ENCODE measurements around the gene SFMBT1.

SFMBT1 gene

GRCh38 chr3:53083949-53084309, 38.1 kb upstream of the SFMBT1 start:
- Histone ChIP-seq H3K36me3 (ENCODE audit: insufficient read depth, insufficient read length, low read length) (peaks cover 6% of the 10 kb centered on the region), H3K9me3 (ENCODE audit: insufficient read depth, low read length) (no peaks in the 10 kb centered on the region), H3K4me3 (ENCODE audit: insufficient read length, low read depth) (no peak overlapping the region), H3K9ac (ENCODE audit: insufficient read length, low read depth) (no peak overlapping the region), H3K27me3 (ENCODE audit: insufficient read depth, insufficient read length) (no peaks in the 10 kb centered on the region), H3K4me1 (ENCODE audit: insufficient read depth, insufficient read length) (no peaks in the 10 kb centered on the region)
- DNase-seq (ENCODE audit: low read depth, low spot score), result no peak
- TF ChIP-seq SUZ12 (IDR thresholded peaks at IDR 0.05; ENCODE audit: extremely low read depth, insufficient read depth, insufficient read length) (no peak), ZNF274 (IDR thresholded peaks at IDR 0.05; ENCODE audit: low read depth, low read length) (no peak), YY1 (IDR thresholded peaks at IDR 0.05; ENCODE audit: insufficient read depth, insufficient read length) (no peak)

- Histone ChIP-seq H3K27me3 (ENCODE audit: insufficient read depth, insufficient read length) (no peaks in the 10 kb centered on the region), H3K4me1 (ENCODE audit: insufficient read depth, insufficient read length) (no peaks in the 10 kb centered on the region), H3K9me3 (ENCODE audit: insufficient read depth, low read length) (no peaks in the 10 kb centered on the region), H3K4me3 (ENCODE audit: insufficient read length, low read depth) (no peak overlapping the region), H3K9ac (ENCODE audit: insufficient read length, low read depth) (no peak overlapping the region), H3K36me3 (ENCODE audit: insufficient read depth, insufficient read length, low read length) (peaks cover 6% of the 10 kb centered on the region)
- no peak for TF ChIP-seq SUZ12 (IDR thresholded peaks at IDR 0.05; ENCODE audit: extremely low read depth, insufficient read depth, insufficient read length)
- TF ChIP-seq YY1 (IDR thresholded peaks at IDR 0.05; ENCODE audit: insufficient read depth, insufficient read length), result no peak
- no peak for TF ChIP-seq ZNF274 (IDR thresholded peaks at IDR 0.05; ENCODE audit: low read depth, low read length)
- DNase-seq (ENCODE audit: low read depth, low spot score), result no peak
Observed at GRCh38 chr3:53083521-53083920, 37.6 kb upstream of the SFMBT1 start.

- no peak overlapping the region for H3K4me3 ChIP-seq (ENCODE audit: insufficient read length, low read depth)
- H3K9me3 ChIP-seq (ENCODE audit: insufficient read depth, low read length), result no peaks in the 10 kb centered on the region
- TF ChIP-seq ZNF274 (IDR thresholded peaks at IDR 0.05; ENCODE audit: low read depth, low read length) (no peak), SUZ12 (IDR thresholded peaks at IDR 0.05; ENCODE audit: extremely low read depth, insufficient read depth, insufficient read length) (no peak), YY1 (IDR thresholded peaks at IDR 0.05; ENCODE audit: insufficient read depth, insufficient read length) (no peak)
- no peak for DNase-seq (ENCODE audit: low read depth, low spot score)
- no peak overlapping the region for H3K9ac ChIP-seq (ENCODE audit: insufficient read length, low read depth)
- H3K27me3 ChIP-seq (ENCODE audit: insufficient read depth, insufficient read length), result no peaks in the 10 kb centered on the region
- H3K4me1 ChIP-seq (ENCODE audit: insufficient read depth, insufficient read length), result no peaks in the 10 kb centered on the region
- peaks cover 6% of the 10 kb centered on the region for H3K36me3 ChIP-seq (ENCODE audit: insufficient read depth, insufficient read length, low read length)
Observed at GRCh38 chr3:53082736-53083135, 36.9 kb upstream of the SFMBT1 start.

GRCh38 chr3:53081318-53081717, 35.4 kb upstream of the SFMBT1 start:
- Histone ChIP-seq H3K9me3 (ENCODE audit: insufficient read depth, low read length) (no peaks in the 10 kb centered on the region), H3K4me3 (ENCODE audit: insufficient read length, low read depth) (no peak overlapping the region), H3K9ac (ENCODE audit: insufficient read length, low read depth) (no peak overlapping the region), H3K36me3 (ENCODE audit: insufficient read depth, insufficient read length, low read length) (peaks cover 3% of the 10 kb centered on the region), H3K4me1 (ENCODE audit: insufficient read depth, insufficient read length) (no peaks in the 10 kb centered on the region), H3K27me3 (ENCODE audit: insufficient read depth, insufficient read length) (no peaks in the 10 kb centered on the region)
- no peak for DNase-seq (ENCODE audit: low read depth, low spot score)
- TF ChIP-seq SUZ12 (IDR thresholded peaks at IDR 0.05; ENCODE audit: extremely low read depth, insufficient read depth, insufficient read length) (no peak), ZNF274 (IDR thresholded peaks at IDR 0.05; ENCODE audit: low read depth, low read length) (no peak), YY1 (IDR thresholded peaks at IDR 0.05; ENCODE audit: insufficient read depth, insufficient read length) (no peak)

GRCh38 chr3:53080612-53081205, 34.8 kb upstream of the SFMBT1 start:
- no peak for DNase-seq (ENCODE audit: low read depth, low spot score)
- Histone ChIP-seq H3K36me3 (ENCODE audit: insufficient read depth, insufficient read length, low read length) (peaks cover 3% of the 10 kb centered on the region), H3K4me1 (ENCODE audit: insufficient read depth, insufficient read length) (no peaks in the 10 kb centered on the region), H3K9ac (ENCODE audit: insufficient read length, low read depth) (no peak overlapping the region), H3K9me3 (ENCODE audit: insufficient read depth, low read length) (no peaks in the 10 kb centered on the region), H3K27me3 (ENCODE audit: insufficient read depth, insufficient read length) (no peaks in the 10 kb centered on the region), H3K4me3 (ENCODE audit: insufficient read length, low read depth) (no peak overlapping the region)
- TF ChIP-seq SUZ12 (IDR thresholded peaks at IDR 0.05; ENCODE audit: extremely low read depth, insufficient read depth, insufficient read length) (no peak), YY1 (IDR thresholded peaks at IDR 0.05; ENCODE audit: insufficient read depth, insufficient read length) (no peak), ZNF274 (IDR thresholded peaks at IDR 0.05; ENCODE audit: low read depth, low read length) (no peak)

- no peak for DNase-seq (ENCODE audit: low read depth, low spot score)
- Histone ChIP-seq H3K4me1 (ENCODE audit: insufficient read depth, insufficient read length) (no peaks in the 10 kb centered on the region), H3K4me3 (ENCODE audit: insufficient read length, low read depth) (no peak overlapping the region), H3K36me3 (ENCODE audit: insufficient read depth, insufficient read length, low read length) (peaks cover under 1% of the 10 kb centered on the region), H3K9me3 (ENCODE audit: insufficient read depth, low read length) (no peaks in the 10 kb centered on the region), H3K9ac (ENCODE audit: insufficient read length, low read depth) (no peak overlapping the region), H3K27me3 (ENCODE audit: insufficient read depth, insufficient read length) (no peaks in the 10 kb centered on the region)
- TF ChIP-seq SUZ12 (IDR thresholded peaks at IDR 0.05; ENCODE audit: extremely low read depth, insufficient read depth, insufficient read length) (no peak), YY1 (IDR thresholded peaks at IDR 0.05; ENCODE audit: insufficient read depth, insufficient read length) (no peak), ZNF274 (IDR thresholded peaks at IDR 0.05; ENCODE audit: low read depth, low read length) (no peak)
Observed at GRCh38 chr3:53079791-53080555, 34.1 kb upstream of the SFMBT1 start.

- no peak for TF ChIP-seq SUZ12 (IDR thresholded peaks at IDR 0.05; ENCODE audit: extremely low read depth, insufficient read depth, insufficient read length)
- no peak for TF ChIP-seq YY1 (IDR thresholded peaks at IDR 0.05; ENCODE audit: insufficient read depth, insufficient read length)
- TF ChIP-seq ZNF274 (IDR thresholded peaks at IDR 0.05; ENCODE audit: low read depth, low read length), result no peak
- DNase-seq (ENCODE audit: low read depth, low spot score), result no peak
- no peaks in the 10 kb centered on the region for H3K36me3 ChIP-seq (ENCODE audit: insufficient read depth, insufficient read length, low read length)
Observed at GRCh38 chr3:53079147-53079546, 33.3 kb upstream of the SFMBT1 start.

More at GRCh38 chr3:53079147-53079546, 33.3 kb upstream of the SFMBT1 start:
- Histone ChIP-seq H3K27me3 (ENCODE audit: insufficient read depth, insufficient read length) (peaks cover 4% of the 10 kb centered on the region), H3K4me1 (ENCODE audit: insufficient read depth, insufficient read length) (peaks cover 4% of the 10 kb centered on the region), H3K4me3 (ENCODE audit: insufficient read length, low read depth) (no peak overlapping the region), H3K9ac (ENCODE audit: insufficient read length, low read depth) (no peak overlapping the region), H3K9me3 (ENCODE audit: insufficient read depth, low read length) (no peaks in the 10 kb centered on the region)

Data from NT2/D1 (cell line).